Activated CD4-positive, alpha-beta T cell treated with anti-CD3 and anti-CD28 coated beads for 36 hours (primary cell): Measurements from ENCODE around the gene PRR15L. TPM values are rescaled to one million over a fixed set of nuclear protein-coding genes. Genes with fewer than 3 reads are reported as not detected.

Experiments used
- ATAC-seq: fragments of 200-7000 bp; cut with Tn5 transposase; one replicate; pipeline ENCODE4 v1.10.0; 2021; ENCODE audit warnings: mild to moderate bottlenecking, moderate library complexity
- CTCF ChIA-PET: fragments of 350-600 bp; sonication (Branson Sonifier 250); formaldehyde crosslinking; loops from one replicate; lab custom pipeline; 2021; ENCODE audit warnings: antibody characterized with exemption; lab: Charles Lee
- POLR2A ChIA-PET: fragments of 350-600 bp; sonication (Branson Sonifier 250); formaldehyde crosslinking; loops from one replicate; lab custom pipeline; 2021; ENCODE audit warnings: antibody characterized with exemption, inconsistent platforms; lab: Charles Lee
- DNase-seq: peaks from one replicate; pipeline ENCODE4 v3.0.0-alpha.2; 2020
- H3K27ac Mint-ChIP-seq: one replicate; pipeline ENCODE4 v1.8.0; 2021; ENCODE audit warnings: mixed read lengths
- H3K27me3 Mint-ChIP-seq: one replicate; pipeline ENCODE4 v1.8.0; 2021; ENCODE audit warnings: mixed read lengths
- H3K36me3 Mint-ChIP-seq: one replicate; pipeline ENCODE4 v1.8.0; 2021; ENCODE audit warnings: low read depth, mixed read lengths
- H3K4me1 Mint-ChIP-seq: one replicate; pipeline ENCODE4 v1.8.0; 2021; ENCODE audit warnings: mixed read lengths
- H3K4me3 Mint-ChIP-seq: one replicate; pipeline ENCODE4 v1.8.0; 2021; ENCODE audit warnings: mild to moderate bottlenecking, moderate library complexity, mixed read lengths
- H3K9me3 Mint-ChIP-seq: one replicate; pipeline ENCODE4 v1.8.0; 2021; ENCODE audit warnings: low read depth, mixed read lengths
- intact Hi-C, 2 experiments: fragments of 100-400 bp; cut with DNase I in 1 of 2; cut with micrococcal nuclease in 1 of 2; formaldehyde crosslinking; loops; one replicate each; pipeline versions ENCODE4 v1.14.2 to v1.15.1; 2022 to 2024; cut with DNase I, micrococcal nuclease
- total RNA-seq, 2 experiments: library from RNA; stranded (reverse); gene quantifications; one replicate each; pipeline ENCODE4 v1.2.3, GENCODE V29; 2021

PRR15L gene
- total RNA-seq, 2 experiments from 2014 or later, result not detected

GRCh38 chr17:47973541-47973940 lies 15.9 kb upstream of the PRR15L start:
- no peaks in the 10 kb centered on the region for H3K9me3 Mint-ChIP-seq
- intact Hi-C loops, result no loop called here
- CTCF ChIA-PET, result interaction anchor here (8.2 kb wide), 1 partner anchor 28 kb away, joined by 222 read pairs; the partner anchor contains the start of gene PNPO

GRCh38 chr17:47970725-47971499 lies 13.2 kb upstream of the PRR15L start, which contains the start of gene CDK5RAP3:
CDK5RAP3 (plus strand) TSS chr17:47971113; CDS start chr17:47971147, 34 bp downstream.
- intact Hi-C loops, result loop anchor here (1.0 to 2.0 kb wide), 11 partner anchors 22 to 322 kb away; partner anchors contain the start of genes NFE2L1 (in 2 of the 2), PNPO (in 2 of the 2), SCRN2 (in 2 of the 2) and SP2 (in 2 of the 2)
- ChIA-PET POLR2A (interaction anchor here (1.5 to 3.3 kb wide), 3 partner anchors 24 to 75 kb away, joined by 7 to 22 read pairs (median 15); partner anchors contain the start of genes PNPO and SP2), CTCF (interaction anchor here (0.6 to 8.2 kb wide), 40 partner anchors 9 to 1737 kb away, joined by 3 to 222 read pairs (median 4); partner anchors contain the start of genes PNPO, PRR15L, SLC35B1 and SP2)
- Mint-ChIP-seq H3K36me3 (peaks cover 18% of the 10 kb centered on the region), H3K27me3 (no peaks in the 10 kb centered on the region), H3K9me3 (no peaks in the 10 kb centered on the region), H3K4me1 (peaks cover 21% of the 10 kb centered on the region), H3K27ac (peak within 1 kb of the TSS; percentile 94), H3K4me3 (peak within 1 kb of the TSS; percentile 97)
- DNase-seq (peak; percentile 100), ATAC-seq (peak; percentile 100)

More at GRCh38 chr17:47973541-47973940, 15.9 kb upstream of the PRR15L start:
- DNase-seq (no peak), ATAC-seq (no peak)
- Mint-ChIP-seq H3K27ac (no peak overlapping the region), H3K36me3 (peaks cover 30% of the 10 kb centered on the region), H3K27me3 (no peaks in the 10 kb centered on the region), H3K4me3 (no peak overlapping the region), H3K4me1 (peaks cover 21% of the 10 kb centered on the region)
- POLR2A ChIA-PET, result interaction anchor here (1.5 kb wide), 1 partner anchor 78 kb away, joined by 3 read pairs; no protein-coding TSS in a partner anchor

GRCh38 chr17:47969930-47970724 lies 12.4 kb upstream of the PRR15L start:
- H3K27me3 Mint-ChIP-seq, result no peaks in the 10 kb centered on the region
- ATAC-seq (no peak), DNase-seq (no peak)
- H3K27ac Mint-ChIP-seq, result peak overlapping the region; percentile 69
- H3K9me3 Mint-ChIP-seq, result no peaks in the 10 kb centered on the region
- H3K36me3 Mint-ChIP-seq, result peaks cover 13% of the 10 kb centered on the region
- intact Hi-C loops, result loop anchor here (1.0 to 2.0 kb wide), 11 partner anchors 21 to 321 kb away; partner anchors contain the start of genes NFE2L1 (in 2 of the 2), PNPO (in 2 of the 2), SCRN2 (in 2 of the 2) and SP2 (in 2 of the 2)
- H3K4me1 Mint-ChIP-seq, result peaks cover 21% of the 10 kb centered on the region
- ChIA-PET CTCF (interaction anchor here (0.6 to 8.2 kb wide), 30 partner anchors 9 to 640 kb away, joined by 3 to 222 read pairs (median 4); partner anchors contain the start of genes PNPO, PRR15L, SCRN2 and SP2), POLR2A (interaction anchor here (0.8 to 3.3 kb wide), 4 partner anchors 20 to 75 kb away, joined by 6 to 22 read pairs (median 11); partner anchors contain the start of genes PNPO and SP2)
- H3K4me3 Mint-ChIP-seq, result peak overlapping the region; percentile 97

- Mint-ChIP-seq H3K36me3 (peaks cover 1% of the 10 kb centered on the region), H3K4me3 (no peak overlapping the region), H3K27ac (no peak overlapping the region), H3K9me3 (no peaks in the 10 kb centered on the region), H3K4me1 (peaks cover 21% of the 10 kb centered on the region), H3K27me3 (no peaks in the 10 kb centered on the region)
- intact Hi-C loops, result no loop called here
- ChIA-PET POLR2A (interaction anchor here (3.3 kb wide), 1 partner anchor 73 kb away, joined by 22 read pairs; the partner anchor contains the start of gene SP2), CTCF (interaction anchor here (0.6 to 8.2 kb wide), 8 partner anchors 11 to 138 kb away, joined by 3 to 222 read pairs (median 8); partner anchors contain the start of genes PNPO and SCRN2)
- DNase-seq (no peak), ATAC-seq (no peak)
Observed at GRCh38 chr17:47968836-47969235, 11.2 kb upstream of the PRR15L start.

GRCh38 chr17:47967607-47968252 lies 10.0 kb upstream of the PRR15L start:
- DNase-seq (no peak), ATAC-seq (no peak)
- no peaks in the 10 kb centered on the region for H3K9me3 Mint-ChIP-seq
- peaks cover 19% of the 10 kb centered on the region for H3K4me1 Mint-ChIP-seq
- ChIA-PET CTCF (interaction anchor here (1.0 to 8.2 kb wide), 4 partner anchors 11 to 137 kb away, joined by 3 to 222 read pairs (median 15); partner anchors contain the start of gene PNPO), POLR2A (no interaction called here)
- no peaks in the 10 kb centered on the region for H3K27me3 Mint-ChIP-seq
- intact Hi-C loops, result no loop called here
- H3K27ac Mint-ChIP-seq, result no peak overlapping the region
- no peak overlapping the region for H3K4me3 Mint-ChIP-seq
- H3K36me3 Mint-ChIP-seq, result no peaks in the 10 kb centered on the region

GRCh38 chr17:47966079-47966519 lies 8.4 kb upstream of the PRR15L start:
- ATAC-seq, result no peak
- ChIA-PET POLR2A (no interaction called here), CTCF (interaction anchor here (0.6 to 8.2 kb wide), 2 partner anchors 20 to 33 kb away, joined by 3 to 222 read pairs; partner anchors contain the start of gene PNPO)
- Mint-ChIP-seq H3K4me3 (no peak overlapping the region), H3K4me1 (peaks cover 9% of the 10 kb centered on the region), H3K27me3 (no peaks in the 10 kb centered on the region), H3K36me3 (no peaks in the 10 kb centered on the region), H3K9me3 (no peaks in the 10 kb centered on the region), H3K27ac (no peak overlapping the region)
- intact Hi-C loops, result no loop called here
- no peak for DNase-seq

- DNase-seq, result no peak
- H3K27me3 Mint-ChIP-seq, result no peaks in the 10 kb centered on the region
- H3K4me3 Mint-ChIP-seq, result no peak overlapping the region
- H3K36me3 Mint-ChIP-seq, result no peaks in the 10 kb centered on the region
- intact Hi-C loops, result loop anchor here in 1 of 2 experiments (5.0 kb wide), 1 partner anchor 317 kb away; no protein-coding TSS in a partner anchor
- POLR2A ChIA-PET, result no interaction called here
- H3K9me3 Mint-ChIP-seq, result no peaks in the 10 kb centered on the region
- H3K4me1 Mint-ChIP-seq, result peaks cover 2% of the 10 kb centered on the region
- H3K27ac Mint-ChIP-seq, result no peak overlapping the region
- CTCF ChIA-PET, result interaction anchor here (0.8 to 2.5 kb wide), 3 partner anchors 18 to 295 kb away, joined by 3 to 7 read pairs (median 3); partner anchors contain the start of gene PNPO
- no peak for ATAC-seq
Observed at GRCh38 chr17:47964856-47965255, 7.2 kb upstream of the PRR15L start.

GRCh38 chr17:47962901-47963300 lies 5.2 kb upstream of the PRR15L start:
- Mint-ChIP-seq H3K27me3 (no peaks in the 10 kb centered on the region), H3K9me3 (no peaks in the 10 kb centered on the region), H3K27ac (no peak overlapping the region), H3K4me3 (no peak overlapping the region), H3K4me1 (no peaks in the 10 kb centered on the region), H3K36me3 (no peaks in the 10 kb centered on the region)
- ChIA-PET CTCF (interaction anchor here (1.5 kb wide), 1 partner anchor 13 kb away, joined by 7 read pairs; no protein-coding TSS in a partner anchor), POLR2A (no interaction called here)
- intact Hi-C loops, result loop anchor here in 1 of 2 experiments (5.0 kb wide), 1 partner anchor 319 kb away; no protein-coding TSS in a partner anchor
- no peak for DNase-seq
- no peak for ATAC-seq

GRCh38 chr17:47961406-47961805 lies 3.7 kb upstream of the PRR15L start:
- intact Hi-C loops, result loop anchor here in 1 of 2 experiments (5.0 kb wide), 1 partner anchor 321 kb away; no protein-coding TSS in a partner anchor
- ATAC-seq (no peak), DNase-seq (no peak)
- ChIA-PET CTCF (interaction anchor here (0.6 to 1.5 kb wide), 4 partner anchors 11 to 353 kb away, joined by 3 to 7 read pairs (median 3); no protein-coding TSS in a partner anchor), POLR2A (no interaction called here)
- Mint-ChIP-seq H3K4me1 (no peaks in the 10 kb centered on the region), H3K27ac (no peak overlapping the region), H3K27me3 (no peaks in the 10 kb centered on the region), H3K9me3 (no peaks in the 10 kb centered on the region), H3K36me3 (no peaks in the 10 kb centered on the region), H3K4me3 (no peak overlapping the region)
